ENCODE results near the gene DEPP1. TPM values are rescaled to one million over a fixed set of nuclear protein-coding genes. Genes with fewer than 3 reads are reported as not detected.
"Not testable (repeated sequence)": the region's sequence is repeated elsewhere in the genome, so short reads cannot be mapped to it uniquely, and the experiment has no call there.

DEPP1 gene, protein sequence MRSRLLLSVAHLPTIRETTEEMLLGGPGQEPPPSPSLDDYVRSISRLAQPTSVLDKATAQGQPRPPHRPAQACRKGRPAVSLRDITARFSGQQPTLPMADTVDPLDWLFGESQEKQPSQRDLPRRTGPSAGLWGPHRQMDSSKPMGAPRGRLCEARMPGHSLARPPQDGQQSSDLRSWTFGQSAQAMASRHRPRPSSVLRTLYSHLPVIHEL
- total RNA-seq = 7.4 and 20.1 TPM in 2 replicates

DNA sequence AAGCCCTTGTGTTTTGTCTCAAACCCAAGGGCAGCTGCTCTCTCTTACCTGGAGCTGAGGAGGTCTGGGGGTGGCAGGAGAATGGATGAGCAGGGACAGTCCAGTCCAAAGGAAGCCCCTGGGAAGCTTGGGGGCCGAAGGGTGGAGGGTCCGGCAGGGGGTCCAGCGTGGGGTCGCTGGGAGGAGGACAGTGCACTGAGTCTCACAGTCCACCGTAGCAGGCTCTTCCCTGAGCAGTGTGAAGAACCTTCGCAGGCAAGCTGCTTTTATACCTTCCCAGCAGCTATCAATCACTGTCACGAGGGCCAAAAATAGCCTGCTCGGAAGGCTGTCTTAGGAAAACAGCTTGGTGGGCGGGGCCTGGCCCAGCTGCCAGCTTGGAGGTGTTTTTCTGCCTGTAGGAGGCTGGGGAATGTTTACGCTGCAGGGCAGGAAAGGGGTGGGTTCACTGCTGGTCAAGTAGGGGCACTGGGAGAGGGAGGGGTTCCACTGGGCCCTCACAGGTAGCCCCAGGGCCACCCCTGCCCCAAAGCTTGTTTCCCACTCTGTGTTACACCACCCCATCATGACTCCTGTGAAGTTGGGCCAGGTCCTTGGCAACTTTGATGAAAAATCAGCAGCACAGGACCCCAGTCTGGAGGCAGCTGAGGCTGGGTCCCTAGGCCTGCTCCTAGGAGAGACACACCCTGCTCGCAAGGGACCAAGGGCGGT lies at the start of gene DEPP1:
Gene DEPP1, minus strand, starts transcription at position 240 of the 711 bp plus-strand sequence. CDS start 779 bp downstream, outside the sequence.
- TF ChIP-seq, protein P1, sequence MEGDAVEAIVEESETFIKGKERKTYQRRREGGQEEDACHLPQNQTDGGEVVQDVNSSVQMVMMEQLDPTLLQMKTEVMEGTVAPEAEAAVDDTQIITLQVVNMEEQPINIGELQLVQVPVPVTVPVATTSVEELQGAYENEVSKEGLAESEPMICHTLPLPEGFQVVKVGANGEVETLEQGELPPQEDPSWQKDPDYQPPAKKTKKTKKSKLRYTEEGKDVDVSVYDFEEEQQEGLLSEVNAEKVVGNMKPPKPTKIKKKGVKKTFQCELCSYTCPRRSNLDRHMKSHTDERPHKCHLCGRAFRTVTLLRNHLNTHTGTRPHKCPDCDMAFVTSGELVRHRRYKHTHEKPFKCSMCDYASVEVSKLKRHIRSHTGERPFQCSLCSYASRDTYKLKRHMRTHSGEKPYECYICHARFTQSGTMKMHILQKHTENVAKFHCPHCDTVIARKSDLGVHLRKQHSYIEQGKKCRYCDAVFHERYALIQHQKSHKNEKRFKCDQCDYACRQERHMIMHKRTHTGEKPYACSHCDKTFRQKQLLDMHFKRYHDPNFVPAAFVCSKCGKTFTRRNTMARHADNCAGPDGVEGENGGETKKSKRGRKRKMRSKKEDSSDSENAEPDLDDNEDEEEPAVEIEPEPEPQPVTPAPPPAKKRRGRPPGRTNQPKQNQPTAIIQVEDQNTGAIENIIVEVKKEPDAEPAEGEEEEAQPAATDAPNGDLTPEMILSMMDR (conservative IDR thresholded peaks at IDR 0.05; ENCODE audit: low read depth, low read length) = peak; percentile 24
- H3K4me3 ChIP-seq (ENCODE audit: low read depth, low read length) = peak within 1 kb of the TSS; percentile 64
- DNase-seq (ENCODE audit: low read depth) = peak; percentile 86

DNA sequence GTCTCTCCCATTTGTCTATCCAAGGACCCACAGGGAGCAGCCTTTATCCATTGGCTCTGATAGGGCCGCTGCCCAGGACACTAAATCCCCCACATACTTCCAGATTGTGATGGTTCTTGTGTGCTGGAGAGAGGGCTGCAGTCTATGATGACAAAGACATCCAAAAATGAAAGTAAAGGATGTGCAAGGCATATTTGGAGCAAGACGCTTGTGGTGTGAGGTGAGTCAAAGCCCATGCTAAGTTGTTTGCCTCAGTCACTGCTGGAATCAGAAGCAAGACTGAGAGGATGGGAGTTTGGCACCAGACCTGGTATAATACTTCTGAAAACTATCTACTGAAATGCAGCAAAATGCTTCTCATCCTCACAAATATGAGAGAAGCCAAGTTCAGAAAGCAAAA lies 44.8 kb upstream of the DEPP1 start:
- TF ChIP-seq, protein P1 (conservative IDR thresholded peaks at IDR 0.05; ENCODE audit: low read depth, low read length) = no peak
- H3K4me3 ChIP-seq (ENCODE audit: low read depth, low read length) = no peak overlapping the region
- DNase-seq (ENCODE audit: low read depth) = no peak

DNA sequence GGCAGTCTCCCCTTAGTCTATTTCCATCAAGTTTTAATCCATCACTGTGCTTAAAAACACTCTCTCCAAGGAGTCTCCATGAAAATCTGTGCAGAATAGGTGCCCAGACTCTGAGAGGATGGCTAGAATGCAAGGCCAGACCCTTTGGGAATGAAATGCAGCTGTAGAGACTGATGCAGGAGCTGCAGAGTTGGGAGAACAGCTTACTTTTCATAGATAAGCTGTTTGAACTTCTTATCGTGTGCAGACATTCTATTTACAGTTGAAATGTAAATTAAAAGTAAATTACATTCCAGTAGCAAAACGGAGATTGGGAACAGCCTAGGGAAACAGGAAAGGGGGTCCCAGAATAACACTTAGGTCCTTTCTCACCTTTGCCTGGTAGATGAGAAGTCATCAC lies 37.0 kb upstream of the DEPP1 start:
- no peak overlapping the region for H3K4me3 ChIP-seq (ENCODE audit: low read depth, low read length)
- TF ChIP-seq, protein P1 (conservative IDR thresholded peaks at IDR 0.05; ENCODE audit: low read depth, low read length) = no peak

DNA sequence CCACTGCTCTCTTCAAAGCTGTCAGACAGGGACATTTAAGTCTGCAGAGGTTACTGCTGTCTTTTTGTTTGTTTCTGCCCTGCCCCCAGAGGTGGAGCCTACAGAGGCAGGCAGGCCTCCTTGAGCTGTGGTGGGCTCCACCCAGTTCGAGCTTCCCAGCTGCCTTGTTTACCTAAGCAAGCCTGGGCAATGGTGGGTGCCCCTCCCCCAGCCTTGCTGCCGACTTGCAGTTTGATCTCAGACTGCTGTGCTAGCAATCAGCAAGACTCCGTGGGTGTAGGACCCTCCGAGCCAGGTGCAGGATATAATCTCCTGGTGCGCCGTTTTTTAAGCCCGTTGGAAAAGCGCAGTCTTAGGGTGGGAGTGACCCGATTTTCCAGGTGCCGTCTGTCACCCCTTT lies 35.9 kb upstream of the DEPP1 start:
- not testable (repeated sequence) for H3K4me3 ChIP-seq (ENCODE audit: low read depth, low read length); DNase-seq (ENCODE audit: low read depth)

More for the DNA sequence above, 37.0 kb upstream of the DEPP1 start:
- no peak for DNase-seq (ENCODE audit: low read depth)

DNA sequence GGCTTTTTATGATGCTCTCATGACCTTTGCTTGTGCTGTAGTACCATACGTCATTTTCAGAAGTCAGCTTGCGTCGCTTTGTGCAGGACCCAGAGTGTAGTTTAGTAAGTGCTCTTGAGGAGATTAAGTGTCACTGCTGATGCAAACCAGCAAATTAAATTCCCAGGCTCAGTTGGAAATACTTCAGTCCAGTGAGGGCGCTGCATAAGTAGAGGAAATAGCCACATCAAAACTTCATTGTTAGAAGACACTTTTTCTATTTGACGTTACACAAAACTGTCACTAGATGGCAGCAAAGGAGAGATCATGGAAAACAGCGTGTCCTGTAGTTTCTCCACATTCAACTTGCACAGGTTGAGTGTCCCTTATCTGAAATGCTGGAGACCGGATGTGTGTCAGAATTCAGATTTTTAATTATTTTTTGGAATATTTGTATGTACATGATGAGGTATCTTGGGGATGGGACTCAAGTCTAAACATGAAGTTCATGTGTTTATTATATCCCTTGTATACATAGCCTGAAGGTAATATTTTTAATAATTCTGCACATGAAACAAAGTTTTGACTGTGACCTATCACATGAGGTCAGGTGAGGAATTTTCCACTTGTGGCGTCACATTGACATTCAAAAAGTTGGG lies 30.0 kb upstream of the DEPP1 start:
- H3K4me3 ChIP-seq (ENCODE audit: low read depth, low read length) = no peak overlapping the region
- peak; percentile 54 for DNase-seq (ENCODE audit: low read depth)
- TF ChIP-seq, protein P1 (conservative IDR thresholded peaks at IDR 0.05; ENCODE audit: low read depth, low read length) = peak; percentile 83

DNA sequence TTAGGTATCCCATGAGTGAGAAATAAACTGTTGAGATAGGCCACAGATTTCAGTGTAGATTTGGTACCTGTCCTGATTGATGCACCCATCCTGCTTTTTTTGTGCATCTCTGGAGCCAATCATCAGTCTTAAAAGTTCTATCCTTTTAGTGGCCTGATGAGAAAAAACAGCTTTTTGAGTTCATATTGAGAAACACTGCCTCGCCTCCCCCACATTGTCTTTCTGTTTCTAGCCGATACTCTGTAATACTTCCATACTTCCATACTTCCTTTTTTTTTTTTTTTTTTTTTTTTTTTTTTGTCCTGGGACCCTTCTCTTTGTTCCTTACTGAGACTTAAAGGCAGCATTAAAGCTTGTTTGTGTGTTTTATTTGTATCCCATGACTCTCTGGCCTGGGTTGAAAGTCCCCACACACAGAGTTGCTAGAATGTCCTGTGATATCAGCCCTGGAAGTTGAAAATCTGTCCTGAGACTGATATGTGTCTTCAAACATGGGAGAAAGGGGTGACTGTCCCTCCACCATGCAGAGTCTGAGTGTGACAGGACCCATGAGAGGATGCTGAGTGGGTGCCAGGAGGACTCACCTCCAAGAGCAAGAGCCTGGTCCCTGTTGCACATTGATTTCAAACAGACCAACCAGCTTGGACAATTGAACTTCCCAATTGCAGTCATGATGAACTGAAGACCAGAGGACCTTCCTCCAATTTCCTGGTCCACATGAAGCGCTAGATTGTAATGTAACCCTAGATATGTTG lies 27.8 kb upstream of the DEPP1 start:
- H3K4me3 ChIP-seq (ENCODE audit: low read depth, low read length) = no peak overlapping the region
- TF ChIP-seq, protein P1 (conservative IDR thresholded peaks at IDR 0.05; ENCODE audit: low read depth, low read length) = no peak
- DNase-seq (ENCODE audit: low read depth) = no peak

DNA sequence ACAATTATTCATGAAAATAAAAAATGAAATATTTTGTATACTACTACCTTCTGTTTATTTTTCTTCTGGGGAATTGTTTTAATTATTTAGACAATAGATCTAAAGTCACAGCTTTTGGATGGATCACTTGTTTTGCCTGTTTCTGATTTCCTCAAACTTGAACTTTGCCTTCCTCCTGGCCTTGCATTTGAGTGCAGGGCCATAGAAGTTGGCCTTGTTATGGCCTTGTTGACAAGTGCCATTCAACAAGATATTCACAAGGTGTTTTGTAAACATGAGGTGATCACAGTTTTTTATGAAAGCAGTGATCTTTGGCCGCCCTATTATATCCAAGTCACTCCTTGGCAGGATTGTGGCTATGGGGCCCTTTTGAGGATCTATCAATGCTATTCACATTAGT lies 26.7 kb upstream of the DEPP1 start:
- TF ChIP-seq, protein P1 (conservative IDR thresholded peaks at IDR 0.05; ENCODE audit: low read depth, low read length) = no peak
- no peak overlapping the region for H3K4me3 ChIP-seq (ENCODE audit: low read depth, low read length)
- DNase-seq (ENCODE audit: low read depth) = no peak

Data from epithelial cell of proximal tubule (primary cell).